Rectal smooth muscle tissue (tissue), 1 donor: ENCODE results near the gene TSHZ2.
"Not testable (repeated sequence)": the region's sequence is repeated elsewhere in the genome, so short reads cannot be mapped to it uniquely, and the experiment has no call there.

Source experiments
- H3K27ac ChIP-seq: one replicate; pipeline ENCODE4 v1.7.0; 2013; ENCODE audit warnings: low read depth, low read length, inconsistent platforms
- H3K27me3 ChIP-seq: one replicate; pipeline ENCODE4 v1.7.0; 2013; ENCODE audit warnings: low read length; ENCODE audit not compliant: control insufficient read depth, insufficient read depth
- H3K36me3 ChIP-seq: one replicate; pipeline ENCODE4 v1.7.0; 2013; ENCODE audit warnings: low read length; ENCODE audit not compliant: control insufficient read depth, insufficient read depth
- H3K4me1 ChIP-seq: one replicate; pipeline ENCODE4 v1.7.0; 2013; ENCODE audit warnings: low read length; ENCODE audit not compliant: control insufficient read depth, insufficient read depth
- H3K4me3 ChIP-seq: one replicate; pipeline ENCODE4 v1.7.0; 2013; ENCODE audit warnings: low read length
- H3K9ac ChIP-seq: one replicate; pipeline ENCODE4 v1.7.0; 2013; ENCODE audit warnings: low read length

TSHZ2 gene

DNA sequence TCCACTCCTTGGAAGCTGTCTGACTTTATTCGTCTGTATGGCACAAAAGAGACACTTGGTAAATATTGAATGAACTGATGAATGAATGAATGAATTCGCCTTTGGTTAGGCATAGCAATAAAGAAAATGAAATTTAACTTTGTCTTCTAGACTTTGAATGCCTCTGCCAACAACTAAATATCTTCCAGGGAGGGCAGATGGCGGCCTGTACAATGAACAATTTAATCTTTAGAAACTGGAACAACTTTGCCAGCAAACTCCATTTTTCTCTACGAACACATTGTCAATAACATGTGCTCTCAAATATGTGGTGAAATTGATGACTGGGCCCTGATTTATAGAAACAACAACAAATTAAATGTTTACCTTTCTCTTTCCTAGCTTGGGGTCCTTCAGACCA, 480.9 kb downstream of the TSHZ2 start:
- Histone ChIP-seq H3K27me3 (no peaks in the 10 kb centered on the region), H3K4me3 (no peak overlapping the region), H3K4me1 (no peaks in the 10 kb centered on the region), H3K27ac (no peak overlapping the region), H3K9ac (no peak overlapping the region), H3K36me3 (no peaks in the 10 kb centered on the region)

- H3K9ac ChIP-seq: no peak overlapping the region
- H3K27ac ChIP-seq: no peak overlapping the region
- no peaks in the 10 kb centered on the region for H3K36me3 ChIP-seq
- H3K4me3 ChIP-seq: no peak overlapping the region
- no peaks in the 10 kb centered on the region for H3K27me3 ChIP-seq
- no peaks in the 10 kb centered on the region for H3K4me1 ChIP-seq
Observed at GRCh38 chr20:53454675-53455276, 482.6 kb downstream of the TSHZ2 start.

DNA sequence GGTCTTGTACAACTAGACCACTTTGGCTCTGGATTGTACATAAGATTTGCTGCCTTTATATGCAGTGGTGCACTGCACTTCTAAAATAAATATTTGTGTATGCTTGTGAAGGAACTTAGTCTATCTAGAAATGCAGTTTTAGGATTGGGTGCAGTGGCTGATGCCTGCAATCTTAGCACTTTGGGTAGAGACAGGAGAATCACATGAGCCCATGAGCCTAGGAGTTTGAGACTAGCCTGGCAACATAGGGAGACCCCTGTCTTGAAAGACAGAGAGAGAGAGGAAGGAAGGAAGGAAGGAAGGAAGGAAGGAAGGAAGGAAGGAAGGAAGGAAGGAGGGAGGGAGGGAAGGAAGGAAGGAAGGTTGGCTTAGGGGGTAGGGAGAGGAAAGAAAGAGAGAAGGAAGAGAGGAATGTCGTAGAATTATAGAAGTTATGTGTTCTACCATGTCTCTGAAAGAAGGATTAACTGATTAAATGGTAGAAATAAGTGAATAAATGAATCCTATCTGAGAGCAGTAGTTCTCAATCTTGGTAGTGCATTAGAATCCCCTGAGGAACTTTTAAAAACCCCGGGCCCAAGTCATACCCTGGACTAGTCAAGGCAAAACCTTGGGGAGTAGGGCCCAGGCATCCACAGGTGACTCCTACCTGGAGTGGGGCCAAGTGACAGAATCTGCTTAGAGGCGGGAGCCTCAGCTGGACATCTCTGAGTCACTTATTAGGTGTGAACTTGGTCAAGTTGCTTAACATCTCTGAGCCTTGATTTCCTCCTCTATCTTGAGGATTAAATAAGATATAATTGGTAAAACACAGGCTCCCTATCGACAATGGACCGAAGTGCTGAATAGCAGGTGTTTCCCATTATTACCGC, 491.2 kb downstream of the TSHZ2 start:
- Histone ChIP-seq H3K9ac (no peak overlapping the region), H3K36me3 (no peaks in the 10 kb centered on the region), H3K27me3 (no peaks in the 10 kb centered on the region), H3K4me3 (no peak overlapping the region), H3K4me1 (no peaks in the 10 kb centered on the region), H3K27ac (no peak overlapping the region)

GRCh38 chr20:53466279-53466678, 494.1 kb downstream of the TSHZ2 start:
- Histone ChIP-seq H3K4me3 (no peak overlapping the region), H3K27me3 (no peaks in the 10 kb centered on the region), H3K9ac (no peak overlapping the region), H3K36me3 (no peaks in the 10 kb centered on the region), H3K4me1 (no peaks in the 10 kb centered on the region), H3K27ac (no peak overlapping the region)

- H3K4me1 ChIP-seq: no peaks in the 10 kb centered on the region
- H3K4me3 ChIP-seq: no peak overlapping the region
- no peaks in the 10 kb centered on the region for H3K36me3 ChIP-seq
- H3K27me3 ChIP-seq: no peaks in the 10 kb centered on the region
- H3K9ac ChIP-seq: no peak overlapping the region
- no peak overlapping the region for H3K27ac ChIP-seq
Observed at GRCh38 chr20:53468587-53468986, 496.4 kb downstream of the TSHZ2 start.

GRCh38 chr20:53472859-53473258, 500.7 kb downstream of the TSHZ2 start:
- H3K36me3 ChIP-seq: not testable (repeated sequence)

DNA sequence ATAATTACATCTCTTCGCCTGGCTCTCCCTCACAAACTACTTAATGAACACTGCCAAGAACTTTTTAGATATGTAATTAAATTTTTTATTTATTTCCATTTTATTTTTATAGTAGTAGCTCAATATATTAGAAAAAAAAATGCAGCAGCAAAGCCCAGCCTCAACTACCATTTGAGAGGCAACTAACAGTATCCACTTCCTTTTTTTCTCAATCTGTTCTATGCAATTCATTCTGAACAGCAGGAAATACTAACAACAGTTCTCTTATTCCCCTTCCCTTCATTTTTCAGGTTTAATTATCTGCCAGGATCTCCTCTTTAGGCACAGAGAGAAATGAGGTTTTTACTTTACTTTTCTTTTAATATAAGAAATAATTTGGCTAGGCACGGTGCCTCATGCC, 508.8 kb downstream of the TSHZ2 start:
- H3K27ac ChIP-seq: no peak overlapping the region
- no peaks in the 10 kb centered on the region for H3K4me1 ChIP-seq
- H3K4me3 ChIP-seq: no peak overlapping the region
- no peaks in the 10 kb centered on the region for H3K27me3 ChIP-seq
- no peak overlapping the region for H3K9ac ChIP-seq
- H3K36me3 ChIP-seq: no peaks in the 10 kb centered on the region

More at GRCh38 chr20:53472859-53473258, 500.7 kb downstream of the TSHZ2 start:
- not testable (repeated sequence) for H3K4me1 ChIP-seq, H3K27ac ChIP-seq, H3K9ac ChIP-seq, H3K27me3 ChIP-seq, H3K4me3 ChIP-seq

DNA sequence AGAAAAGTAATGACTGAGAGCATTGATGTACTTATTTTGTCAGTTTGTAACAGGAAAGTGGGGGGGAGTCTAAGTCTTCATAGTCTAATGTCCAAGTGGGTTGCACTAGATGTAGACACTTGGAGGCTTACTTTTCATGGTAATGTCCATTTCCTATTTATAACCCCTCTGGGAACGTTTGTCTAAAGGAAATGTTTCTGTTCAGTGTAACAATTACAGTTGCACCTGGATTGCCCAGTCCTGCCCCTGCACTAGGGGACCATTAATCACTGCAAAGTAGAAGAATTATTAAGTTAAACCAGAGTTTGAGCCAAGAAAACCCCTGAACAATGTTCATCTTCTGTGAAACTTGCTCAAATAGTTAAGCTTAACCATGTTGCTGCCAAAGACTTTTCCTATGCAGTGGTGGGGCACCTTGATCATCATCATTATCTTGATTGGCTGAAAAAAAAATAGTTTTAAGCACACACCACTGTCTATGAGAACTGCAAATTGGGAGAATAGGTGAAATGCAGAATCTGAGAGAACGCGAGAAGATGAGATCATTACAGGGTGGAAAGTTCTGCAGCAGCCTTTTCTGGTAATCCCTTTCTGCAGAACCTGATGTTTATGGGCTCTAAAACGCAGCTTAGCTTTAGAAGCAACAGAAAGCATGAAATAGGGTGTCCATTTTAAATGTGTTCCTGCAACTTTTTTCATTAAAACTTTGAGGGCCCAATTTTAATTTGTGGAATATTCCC, 515.5 kb downstream of the TSHZ2 start:
- no peak overlapping the region for H3K9ac ChIP-seq
- no peaks in the 10 kb centered on the region for H3K36me3 ChIP-seq
- no peaks in the 10 kb centered on the region for H3K4me1 ChIP-seq
- H3K4me3 ChIP-seq: no peak overlapping the region
- H3K27ac ChIP-seq: no peak overlapping the region
- H3K27me3 ChIP-seq: no peaks in the 10 kb centered on the region

- Histone ChIP-seq H3K27ac (no peak overlapping the region), H3K36me3 (no peaks in the 10 kb centered on the region), H3K9ac (no peak overlapping the region), H3K4me3 (no peak overlapping the region), H3K4me1 (no peaks in the 10 kb centered on the region), H3K27me3 (no peaks in the 10 kb centered on the region)
Observed at GRCh38 chr20:53488775-53489272, 516.7 kb downstream of the TSHZ2 start.

DNA sequence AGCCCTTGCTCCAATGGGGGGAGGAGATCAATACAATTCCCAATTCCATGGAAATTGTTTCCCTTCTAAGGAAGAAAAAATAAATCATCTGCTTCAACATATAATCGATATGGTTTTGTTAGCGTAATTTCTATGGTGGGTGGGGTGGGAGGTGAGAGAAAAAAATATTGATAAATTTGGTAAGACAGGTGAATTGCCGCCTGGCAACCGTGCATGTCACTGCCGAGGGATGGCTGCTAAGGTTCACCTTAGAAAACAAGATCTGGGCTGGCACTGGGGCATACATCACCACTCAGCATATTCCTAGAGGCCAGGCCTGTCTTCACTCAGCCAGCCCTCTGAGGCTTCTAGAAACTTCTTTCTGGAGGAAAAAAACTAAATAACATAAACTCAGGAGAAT, 517.4 kb downstream of the TSHZ2 start:
- Histone ChIP-seq H3K9ac (no peak overlapping the region), H3K4me1 (no peaks in the 10 kb centered on the region), H3K27ac (no peak overlapping the region), H3K4me3 (no peak overlapping the region), H3K36me3 (no peaks in the 10 kb centered on the region), H3K27me3 (no peaks in the 10 kb centered on the region)

DNA sequence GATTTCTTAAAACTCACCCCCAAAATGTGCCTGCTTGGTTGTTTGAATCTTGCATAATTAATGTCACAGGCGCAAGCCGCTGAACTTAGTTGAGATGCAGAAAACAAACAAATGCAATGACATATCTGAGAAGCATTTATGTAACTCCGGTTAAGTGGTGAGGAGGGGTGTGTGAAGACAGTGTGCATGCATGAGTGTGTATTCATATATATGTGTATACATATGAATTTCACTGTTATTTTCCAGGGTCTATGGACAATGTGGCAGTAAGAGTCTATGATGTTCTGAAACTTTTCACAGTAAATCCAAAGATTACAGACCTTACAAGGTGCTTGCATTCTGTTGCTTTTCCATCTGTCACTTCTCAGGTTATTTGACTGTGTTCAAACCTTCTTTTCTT, 518.5 kb downstream of the TSHZ2 start:
- Histone ChIP-seq H3K9ac (no peak overlapping the region), H3K4me3 (no peak overlapping the region), H3K27ac (no peak overlapping the region), H3K36me3 (no peaks in the 10 kb centered on the region), H3K4me1 (no peaks in the 10 kb centered on the region), H3K27me3 (no peaks in the 10 kb centered on the region)

- no peaks in the 10 kb centered on the region for H3K36me3 ChIP-seq
- H3K27me3 ChIP-seq: no peaks in the 10 kb centered on the region
- H3K4me3 ChIP-seq: no peak overlapping the region
Observed at GRCh38 chr20:53491462-53491861, 519.3 kb downstream of the TSHZ2 start.

More at GRCh38 chr20:53491462-53491861, 519.3 kb downstream of the TSHZ2 start:
- Histone ChIP-seq H3K9ac (no peak overlapping the region), H3K27ac (no peak overlapping the region), H3K4me1 (no peaks in the 10 kb centered on the region)
